HG03565 (cell line): ENCODE measurements around the gene GUCY1A2.

Source experiments
- ATAC-seq: cut with Tn5 transposase; IDR thresholded peaks from one replicate; pipeline ENCODE4 v1.9.1; 2021; ENCODE audit warnings: mild to moderate bottlenecking, moderate library complexity; ENCODE audit not compliant: unreplicated experiment

Gene GUCY1A2

DNA sequence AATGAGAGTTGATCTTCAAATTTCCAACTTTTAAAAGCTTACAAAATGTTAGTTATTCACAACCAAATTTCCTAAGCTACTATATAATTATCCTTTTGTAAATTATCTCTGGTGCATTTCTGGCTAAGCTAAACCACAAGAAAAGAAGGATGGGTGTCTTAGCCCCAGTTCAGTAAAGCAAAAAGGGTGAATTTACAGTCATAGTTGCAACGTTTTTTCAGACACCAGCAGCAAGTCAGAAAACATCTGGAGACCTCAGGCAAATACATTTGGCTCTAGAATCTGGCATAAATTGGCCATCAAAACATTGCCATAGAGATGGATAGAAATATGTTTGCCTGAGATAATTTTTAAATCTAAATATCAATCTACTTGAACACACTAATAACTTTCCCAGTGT, 257.0 kb downstream of the GUCY1A2 start:
- no peak for ATAC-seq

DNA sequence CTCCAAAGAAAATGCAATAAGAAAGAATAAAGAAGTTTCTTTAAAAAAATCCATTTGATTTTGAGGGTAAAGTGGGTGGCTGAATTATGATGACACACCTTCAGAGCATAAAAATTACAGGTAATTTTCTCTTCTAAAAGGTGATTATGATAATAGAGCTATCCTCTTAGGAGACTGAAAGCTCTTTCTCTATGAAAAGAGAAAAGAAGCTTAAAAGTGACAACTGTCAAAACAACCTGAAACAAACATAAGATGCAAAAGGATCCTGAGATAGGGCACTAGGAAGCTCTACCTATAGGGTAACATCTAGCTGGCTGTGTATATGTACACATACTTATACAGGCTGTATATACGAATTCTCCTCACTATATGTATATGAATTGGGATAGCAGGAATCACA, 270.2 kb downstream of the GUCY1A2 start:
- ATAC-seq = no peak

DNA sequence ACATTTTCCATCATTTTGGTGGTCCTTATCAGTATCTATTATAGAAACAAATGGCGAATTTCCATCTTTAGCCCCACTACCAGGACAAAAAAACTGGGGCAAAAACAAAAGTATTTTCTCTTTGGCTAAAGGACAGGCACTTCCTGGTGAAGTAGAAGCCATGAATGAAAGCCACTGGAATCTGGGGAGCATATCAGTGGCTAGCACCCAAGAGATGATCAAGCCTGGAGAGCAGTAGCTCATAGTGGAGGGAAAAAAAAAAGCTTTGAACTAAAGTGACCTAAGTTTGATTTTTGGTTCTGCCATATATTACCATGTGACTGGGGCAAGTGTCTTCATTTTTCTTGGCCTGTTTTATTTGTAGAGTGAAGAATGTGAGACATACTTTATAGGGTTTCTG, 272.3 kb downstream of the GUCY1A2 start:
- no peak for ATAC-seq

DNA sequence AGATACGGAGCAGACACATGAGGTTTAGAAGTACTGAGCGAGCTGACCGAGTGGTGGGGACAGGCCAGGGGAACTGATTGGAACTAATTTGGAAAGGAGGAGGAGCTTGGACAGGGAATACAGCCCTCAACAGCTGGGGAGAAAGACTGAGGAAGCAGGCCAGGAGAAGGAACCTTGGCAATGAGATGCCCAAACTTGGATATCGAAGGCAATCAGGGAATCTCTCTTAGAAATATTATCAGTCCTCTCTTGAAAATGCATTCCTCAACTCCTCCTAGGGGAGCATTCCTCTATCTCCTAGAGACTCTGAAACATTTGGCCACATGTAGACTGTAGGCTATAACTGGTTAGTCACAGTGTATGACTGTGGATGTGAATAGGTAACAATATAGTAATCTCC, 284.6 kb downstream of the GUCY1A2 start:
- ATAC-seq = no peak

- no peak for ATAC-seq
These were observed 289.4 kb downstream of the GUCY1A2 start for GRCh38 chr11:106728859-106729258.

GRCh38 chr11:106728379-106728778, 289.9 kb downstream of the GUCY1A2 start:
- ATAC-seq = no peak

DNA sequence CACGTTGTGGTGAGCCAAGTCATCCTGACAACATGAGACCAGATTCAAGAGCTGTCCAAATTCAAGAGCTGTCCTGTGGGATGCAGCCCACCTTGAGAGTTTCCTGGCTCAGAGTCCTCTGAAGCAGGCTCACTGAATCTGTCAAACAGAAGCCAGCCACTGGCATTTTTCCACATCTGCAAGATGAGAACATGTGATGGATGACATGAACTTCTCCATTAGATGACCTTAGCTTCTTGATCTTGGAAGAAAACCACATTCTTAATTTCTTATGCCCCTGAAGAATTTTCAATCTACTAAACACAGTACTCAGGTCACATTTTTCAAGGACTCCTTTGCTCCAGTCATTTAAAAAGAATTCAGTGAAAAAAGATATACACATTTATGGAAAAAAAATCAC, 291.0 kb downstream of the GUCY1A2 start:
- ATAC-seq = no peak

- ATAC-seq = no peak
These were observed 293.9 kb downstream of the GUCY1A2 start for GRCh38 chr11:106724293-106724892.

DNA sequence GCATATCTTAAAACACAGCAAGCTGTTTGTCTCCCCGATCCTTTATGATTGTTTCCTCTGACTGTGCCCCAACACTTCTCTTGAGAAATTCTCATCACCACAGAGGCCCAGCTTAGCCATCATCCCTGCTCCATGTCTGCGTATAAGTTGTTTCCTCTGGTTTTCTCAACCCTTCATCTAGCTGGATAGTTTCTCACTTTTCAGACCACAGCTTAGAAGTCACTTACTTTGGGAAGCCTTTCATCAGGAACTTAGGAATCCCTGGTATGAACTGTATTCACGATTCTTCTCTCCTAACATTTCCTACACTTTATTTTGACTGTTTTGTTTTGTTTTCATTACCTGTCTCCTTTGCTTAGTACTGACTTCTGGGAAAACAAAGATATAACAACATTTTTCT, 295.2 kb downstream of the GUCY1A2 start:
- no peak for ATAC-seq

GRCh38 chr11:106717222-106717621, 301.1 kb downstream of the GUCY1A2 start:
- ATAC-seq = no peak

DNA sequence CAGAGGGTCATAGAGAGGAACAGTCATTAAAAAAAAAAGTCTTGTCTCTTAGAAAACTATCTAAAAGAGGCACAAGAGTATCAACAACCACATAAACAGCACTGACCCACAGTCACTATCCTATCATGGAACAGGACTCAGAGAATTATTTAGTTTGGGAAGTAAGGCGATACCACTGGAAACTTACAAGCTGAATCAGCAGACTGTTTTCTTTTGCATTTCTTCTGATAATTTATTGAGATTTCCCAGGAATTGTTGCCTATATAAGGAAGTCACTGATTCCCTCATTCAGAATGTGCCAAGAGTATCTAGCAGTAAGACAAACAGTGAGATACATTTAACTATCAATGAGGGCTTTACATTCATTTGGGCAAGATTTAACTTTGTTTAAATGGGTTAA, 304.1 kb downstream of the GUCY1A2 start:
- ATAC-seq = no peak

GRCh38 chr11:106708348-106708747, 309.9 kb downstream of the GUCY1A2 start:
- no peak for ATAC-seq

GRCh38 chr11:106706355-106706754, 311.9 kb downstream of the GUCY1A2 start:
- no peak for ATAC-seq

- ATAC-seq = no peak
These were observed 315.5 kb downstream of the GUCY1A2 start for GRCh38 chr11:106702805-106703204.

DNA sequence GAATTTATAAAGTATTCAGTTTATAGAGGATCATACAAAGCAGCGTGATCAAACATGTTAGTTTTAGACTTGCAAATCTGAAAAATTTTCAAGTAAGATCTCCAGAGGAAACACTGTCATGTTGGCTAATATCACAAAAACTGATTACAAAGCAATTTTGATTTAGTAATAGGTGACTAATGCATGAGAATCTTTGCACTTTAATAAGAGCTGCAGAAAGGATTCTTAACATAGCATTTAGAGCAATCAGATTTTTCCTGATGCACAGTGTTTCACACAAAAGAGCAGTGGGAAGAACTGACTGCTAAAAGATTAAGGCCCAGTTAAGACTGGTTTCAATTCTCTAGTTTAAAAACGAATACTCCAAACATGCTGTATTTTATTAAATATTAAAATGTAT, 321.2 kb downstream of the GUCY1A2 start:
- ATAC-seq = no peak

GRCh38 chr11:106695506-106695905, 322.8 kb downstream of the GUCY1A2 start:
- no peak for ATAC-seq

GRCh38 chr11:106694501-106694900, 323.8 kb downstream of the GUCY1A2 start:
- ATAC-seq = no peak

GRCh38 chr11:106691807-106692365, 326.4 kb downstream of the GUCY1A2 start:
- no peak for ATAC-seq

DNA sequence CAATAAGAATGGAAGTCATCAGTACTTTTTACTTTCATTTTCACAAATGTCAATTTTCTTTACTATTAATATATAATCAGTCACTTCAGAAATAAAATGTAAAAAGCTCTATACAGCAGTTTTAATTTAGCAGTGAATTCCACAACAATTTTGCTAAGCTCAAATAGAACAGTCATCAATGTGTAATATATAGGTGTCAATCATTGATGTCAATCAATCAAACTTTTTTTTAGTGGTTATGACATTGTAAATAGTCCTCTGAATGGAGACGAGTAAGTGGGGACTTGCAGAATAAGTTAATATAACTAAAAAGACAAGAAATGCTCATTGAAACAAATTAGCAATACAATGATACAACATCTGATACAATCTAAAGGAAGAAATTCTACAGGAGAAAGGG, 327.4 kb downstream of the GUCY1A2 start:
- ATAC-seq = no peak

GRCh38 chr11:106684944-106685343, 333.3 kb downstream of the GUCY1A2 start:
- ATAC-seq = no peak

DNA sequence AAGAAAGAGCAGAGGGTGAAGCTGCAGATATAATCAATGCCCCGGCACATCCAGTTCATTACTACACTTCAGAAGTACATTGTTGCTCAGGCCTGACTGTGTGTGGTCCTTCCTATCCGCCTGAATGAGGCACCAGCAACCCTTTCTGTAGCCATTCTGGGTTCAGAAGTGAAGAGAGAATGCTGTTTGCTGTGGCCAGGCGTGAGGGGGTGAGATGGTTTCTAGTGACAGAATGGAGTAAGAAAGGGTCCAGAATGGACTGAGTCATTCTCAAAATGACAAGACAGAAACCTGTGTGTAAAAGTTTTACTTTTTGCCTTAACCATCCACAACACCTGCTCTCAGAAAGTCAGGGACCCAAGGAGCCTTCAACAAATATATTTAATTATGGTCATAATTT, 334.8 kb downstream of the GUCY1A2 start:
- ATAC-seq = peak; percentile 49

DNA sequence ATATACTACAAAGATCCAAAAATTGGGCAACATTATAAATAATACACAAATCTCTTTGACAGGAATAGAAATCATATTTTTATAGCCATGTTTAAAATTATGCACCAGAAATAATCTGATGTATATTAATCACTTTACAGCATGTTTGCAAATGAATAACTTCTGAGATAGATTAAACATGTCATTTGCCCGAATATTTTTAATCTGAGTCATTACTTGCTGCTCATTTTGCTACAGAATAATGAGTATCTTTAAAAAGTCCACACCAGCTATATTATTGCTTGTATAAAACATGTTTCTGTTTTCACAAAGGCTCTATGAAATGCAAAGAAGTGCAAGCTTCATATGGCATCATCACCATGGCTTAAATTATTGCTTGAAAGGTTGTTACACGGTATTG, 336.8 kb downstream of the GUCY1A2 start:
- no peak for ATAC-seq

GRCh38 chr11:106679581-106679980, 338.7 kb downstream of the GUCY1A2 start:
- no peak for ATAC-seq
